Measurements from ENCODE around the gene CNTN2. TPM values are rescaled to one million over a fixed set of nuclear protein-coding genes. Genes with fewer than 3 reads are reported as not detected.

The CNTN2 gene
- total and polyA plus RNA-seq, 2 experiments from 2014 or later = 1.3 to 2.2 TPM

GRCh38 chr1:205118752-205119151, 75.7 kb downstream of the CNTN2 start:
- no peak overlapping the region for H3K27ac Mint-ChIP-seq
- no peak for DNase-seq (ENCODE audit: low spot score)
- H3K4me3 ChIP-seq = no peak overlapping the region
- no peak for TF ChIP-seq ZNF331 (CRISPR knock-in tag; IDR thresholded peaks at IDR 0.05; ENCODE audit: low read depth)
- TF ChIP-seq, protein P1, sequence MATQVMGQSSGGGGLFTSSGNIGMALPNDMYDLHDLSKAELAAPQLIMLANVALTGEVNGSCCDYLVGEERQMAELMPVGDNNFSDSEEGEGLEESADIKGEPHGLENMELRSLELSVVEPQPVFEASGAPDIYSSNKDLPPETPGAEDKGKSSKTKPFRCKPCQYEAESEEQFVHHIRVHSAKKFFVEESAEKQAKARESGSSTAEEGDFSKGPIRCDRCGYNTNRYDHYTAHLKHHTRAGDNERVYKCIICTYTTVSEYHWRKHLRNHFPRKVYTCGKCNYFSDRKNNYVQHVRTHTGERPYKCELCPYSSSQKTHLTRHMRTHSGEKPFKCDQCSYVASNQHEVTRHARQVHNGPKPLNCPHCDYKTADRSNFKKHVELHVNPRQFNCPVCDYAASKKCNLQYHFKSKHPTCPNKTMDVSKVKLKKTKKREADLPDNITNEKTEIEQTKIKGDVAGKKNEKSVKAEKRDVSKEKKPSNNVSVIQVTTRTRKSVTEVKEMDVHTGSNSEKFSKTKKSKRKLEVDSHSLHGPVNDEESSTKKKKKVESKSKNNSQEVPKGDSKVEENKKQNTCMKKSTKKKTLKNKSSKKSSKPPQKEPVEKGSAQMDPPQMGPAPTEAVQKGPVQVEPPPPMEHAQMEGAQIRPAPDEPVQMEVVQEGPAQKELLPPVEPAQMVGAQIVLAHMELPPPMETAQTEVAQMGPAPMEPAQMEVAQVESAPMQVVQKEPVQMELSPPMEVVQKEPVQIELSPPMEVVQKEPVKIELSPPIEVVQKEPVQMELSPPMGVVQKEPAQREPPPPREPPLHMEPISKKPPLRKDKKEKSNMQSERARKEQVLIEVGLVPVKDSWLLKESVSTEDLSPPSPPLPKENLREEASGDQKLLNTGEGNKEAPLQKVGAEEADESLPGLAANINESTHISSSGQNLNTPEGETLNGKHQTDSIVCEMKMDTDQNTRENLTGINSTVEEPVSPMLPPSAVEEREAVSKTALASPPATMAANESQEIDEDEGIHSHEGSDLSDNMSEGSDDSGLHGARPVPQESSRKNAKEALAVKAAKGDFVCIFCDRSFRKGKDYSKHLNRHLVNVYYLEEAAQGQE (IDR thresholded peaks at IDR 0.05; ENCODE audit: unreplicated experiment) = no peak
- peaks cover 64% of the 10 kb centered on the region for H3K79me2 ChIP-seq (replicated peaks; ENCODE audit: insufficient read depth)
- no peak overlapping the region for H3K4me3 Mint-ChIP-seq
- H3K27ac ChIP-seq (ENCODE audit: low read depth) = no peak overlapping the region
- no peak overlapping the region for H3K4me2 ChIP-seq
- H4K20me1 ChIP-seq (replicated peaks; ENCODE audit: insufficient read depth) = peaks cover 42% of the 10 kb centered on the region
- H3K36me3 ChIP-seq (ENCODE audit: insufficient read depth) = peaks cover 13% of the 10 kb centered on the region
- no peak overlapping the region for H2AFZ ChIP-seq
- H3K9me3 Mint-ChIP-seq = no peaks in the 10 kb centered on the region
- peaks cover 12% of the 10 kb centered on the region for H3K4me1 Mint-ChIP-seq
- peaks cover 4% of the 10 kb centered on the region for H3K27me3 Mint-ChIP-seq (ENCODE audit: insufficient read depth, low read depth, poor library complexity)
- H3K9me2 ChIP-seq (ENCODE audit: insufficient read depth) = no peaks in the 10 kb centered on the region
- no peaks in the 10 kb centered on the region for H3K27me3 ChIP-seq (ENCODE audit: insufficient read depth)
- H3K36me3 Mint-ChIP-seq (ENCODE audit: low read depth) = peaks cover 17% of the 10 kb centered on the region
- no peaks in the 10 kb centered on the region; the same call in 1 of the 2 replicates for H3F3A ChIP-seq (replicated peaks; ENCODE audit: low read depth)
- no peak for ATAC-seq
- peaks cover 9% of the 10 kb centered on the region; the same call in 1 of the 2 replicates for H3K4me1 ChIP-seq (ENCODE audit: insufficient read depth)

DNA sequence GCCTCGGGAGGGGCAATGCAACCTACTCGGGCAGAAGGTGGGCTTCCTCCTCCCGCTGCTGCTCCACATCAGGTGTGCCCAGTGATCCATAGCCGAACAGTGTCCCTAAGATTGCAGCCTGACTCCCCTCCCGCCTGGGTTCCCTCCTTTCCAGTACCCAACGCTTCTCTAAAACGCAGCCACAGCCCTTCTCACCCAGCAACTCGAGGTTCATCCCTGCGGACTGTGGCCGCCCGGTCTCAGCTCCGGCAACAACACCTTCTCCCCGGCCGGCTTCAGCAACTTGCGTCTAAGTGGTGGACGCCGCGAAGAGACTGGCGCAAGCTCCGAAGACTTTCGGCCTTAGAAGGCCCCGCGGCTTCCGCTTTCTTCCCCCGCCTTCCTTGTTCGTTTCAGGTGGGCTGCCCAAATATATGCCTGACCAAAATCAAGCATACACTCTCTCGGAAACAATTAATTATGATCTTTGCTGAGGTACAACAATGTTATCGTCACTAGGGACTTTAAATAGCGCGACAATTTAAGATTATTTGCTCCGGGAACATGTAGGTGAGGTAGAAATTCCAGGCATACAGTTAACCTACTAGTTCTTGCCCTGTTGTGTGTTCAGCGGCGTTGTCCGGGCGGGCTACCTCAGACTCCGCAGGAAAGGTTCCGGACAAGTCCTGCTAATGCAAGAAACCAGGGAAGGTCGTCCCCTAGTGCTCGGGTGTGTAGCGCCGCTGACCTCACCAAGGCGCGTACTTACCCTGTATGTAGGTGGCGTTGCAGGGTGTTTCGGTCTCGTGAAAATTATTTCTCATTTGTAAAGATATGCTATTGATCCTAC, 78.9 kb downstream of the CNTN2 start, which contains the start of gene RBBP5:
Gene RBBP5 (minus strand): TSS at position 319 of the 829 bp plus-strand sequence. CDS start 105 bp downstream, at position 214.
- Histone ChIP-seq H2AFZ (peak within 1 kb of the TSS; percentile 16), H3K27me3 (ENCODE audit: insufficient read depth) (no peaks in the 10 kb centered on the region), H3K4me1 (ENCODE audit: insufficient read depth) (peaks cover 9% of the 10 kb centered on the region; the same call in 1 of the 2 replicates), H4K20me1 (replicated peaks; ENCODE audit: insufficient read depth) (peaks cover 25% of the 10 kb centered on the region), H3F3A (replicated peaks; ENCODE audit: low read depth) (no peaks in the 10 kb centered on the region; the same call in 1 of the 2 replicates), H3K4me2 (peak within 1 kb of the TSS; percentile 99), H3K79me2 (replicated peaks; ENCODE audit: insufficient read depth) (peaks cover 46% of the 10 kb centered on the region), H3K27ac (ENCODE audit: low read depth) (peak within 1 kb of the TSS; percentile 74), H3K9me2 (ENCODE audit: insufficient read depth) (no peaks in the 10 kb centered on the region), H3K4me3 (peak within 1 kb of the TSS; percentile 91), H3K36me3 (ENCODE audit: insufficient read depth) (no peaks in the 10 kb centered on the region)
- H3K27me3 Mint-ChIP-seq (ENCODE audit: insufficient read depth, low read depth, poor library complexity) = peaks cover 4% of the 10 kb centered on the region
- DNase-seq (ENCODE audit: low spot score) (peak; percentile 98), ATAC-seq (peak; percentile 100)
- no peaks in the 10 kb centered on the region for H3K9me3 Mint-ChIP-seq
- peaks cover 8% of the 10 kb centered on the region; the same call in 2 of the 3 replicates for H3K36me3 Mint-ChIP-seq (ENCODE audit: low read depth)
- peaks cover 12% of the 10 kb centered on the region for H3K4me1 Mint-ChIP-seq
- no peak for TF ChIP-seq NANOG (IDR thresholded peaks at IDR 0.05; ENCODE audit: borderline replicate concordance)
- 0 out of 2 replicates have a peak, but pooled peaks have one; percentile 27 for TF ChIP-seq ZNF331 (CRISPR knock-in tag; IDR thresholded peaks at IDR 0.05; ENCODE audit: low read depth)
- peak; percentile 88 for TF ChIP-seq CREB1 (CRISPR knock-in tag; IDR thresholded peaks at IDR 0.05; ENCODE audit: low read depth)
- TF ChIP-seq, protein P1 (IDR thresholded peaks at IDR 0.05; ENCODE audit: unreplicated experiment) = no peak
- no peak for TF ChIP-seq EZH2 (IDR thresholded peaks at IDR 0.05; ENCODE audit: low read depth, unreplicated experiment)
- TF ChIP-seq, protein P2, sequence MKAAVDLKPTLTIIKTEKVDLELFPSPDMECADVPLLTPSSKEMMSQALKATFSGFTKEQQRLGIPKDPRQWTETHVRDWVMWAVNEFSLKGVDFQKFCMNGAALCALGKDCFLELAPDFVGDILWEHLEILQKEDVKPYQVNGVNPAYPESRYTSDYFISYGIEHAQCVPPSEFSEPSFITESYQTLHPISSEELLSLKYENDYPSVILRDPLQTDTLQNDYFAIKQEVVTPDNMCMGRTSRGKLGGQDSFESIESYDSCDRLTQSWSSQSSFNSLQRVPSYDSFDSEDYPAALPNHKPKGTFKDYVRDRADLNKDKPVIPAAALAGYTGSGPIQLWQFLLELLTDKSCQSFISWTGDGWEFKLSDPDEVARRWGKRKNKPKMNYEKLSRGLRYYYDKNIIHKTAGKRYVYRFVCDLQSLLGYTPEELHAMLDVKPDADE (IDR thresholded peaks at IDR 0.05) = peak; percentile 69
- peak; percentile 92 for TF ChIP-seq POLR2AphosphoS5 (IDR thresholded peaks at IDR 0.05; ENCODE audit: low read depth)
- peak; percentile 62 to 85 for TF ChIP-seq CTCF (conservative IDR thresholded peaks at IDR 0.05; ENCODE audit: low read depth in 2 of 2)
- H3K4me3 Mint-ChIP-seq = peak within 1 kb of the TSS; percentile 99
- H3K27ac Mint-ChIP-seq = peak within 1 kb of the TSS; percentile 100

Measured in GM23338 (cell line).